ENCODE results near the gene FXYD6. TPM values are rescaled to one million over a fixed set of nuclear protein-coding genes. Genes with fewer than 3 reads are reported as not detected.

The FXYD6 gene
- total and polyA plus RNA-seq, 4 donors, result 37.0 to 70.0 (median 43.9) TPM

DNA sequence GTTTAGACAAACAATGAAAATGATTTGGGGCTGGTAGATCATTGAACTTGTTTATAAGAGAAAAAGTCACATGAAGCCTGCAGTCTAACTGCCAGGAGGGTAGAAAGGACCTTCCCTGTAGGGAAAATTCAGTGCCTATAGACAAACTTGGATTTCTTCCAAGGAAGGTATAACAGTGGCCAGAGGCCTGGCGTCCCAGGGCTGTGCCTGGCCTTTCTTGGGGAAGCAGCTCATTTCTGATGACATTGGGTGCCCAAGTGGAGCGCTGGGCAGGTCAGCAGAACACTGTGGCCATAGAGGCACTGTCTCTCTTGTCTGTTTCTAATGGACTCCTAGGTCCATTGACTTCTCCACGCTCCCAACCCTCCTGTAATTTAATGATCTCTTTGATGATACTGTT, 6.6 kb upstream of the FXYD6 start:
- Histone ChIP-seq H3K36me3 (ENCODE audit: control insufficient read depth in 4 of 4, insufficient read depth in 4 of 4, low read length in 4 of 4) (no peaks in the 10 kb centered on the region), H3K9me3 (ENCODE audit: control insufficient read depth in 4 of 4, insufficient read depth in 3 of 4, low read length in 3 of 4) (no peaks in the 10 kb centered on the region), H3K27me3 (ENCODE audit: control insufficient read depth in 3 of 3, insufficient read depth in 3 of 3, low read length in 2 of 3) (peaks cover 0 to 9% (median 0%) of the 10 kb centered on the region in 3 donors), H3K4me1 (ENCODE audit: control insufficient read depth in 5 of 5, insufficient read depth in 5 of 5, low read length in 5 of 5) (peaks cover 0 to 27% (median 17%) of the 10 kb centered on the region in 5 donors), H3K4me3 (no peak overlapping the region), H3K27ac (ENCODE audit: low read depth in 1 of 2, low read length in 1 of 2) (no peak overlapping the region), H3K9ac (ENCODE audit: insufficient read depth in 1 of 2, low read length in 2 of 2) (no peak overlapping the region)
- WGBS, 2 donors, result 87 to 89% methylated on average over 3 of the region's 3 CpGs
- TF ChIP-seq, protein P1, sequence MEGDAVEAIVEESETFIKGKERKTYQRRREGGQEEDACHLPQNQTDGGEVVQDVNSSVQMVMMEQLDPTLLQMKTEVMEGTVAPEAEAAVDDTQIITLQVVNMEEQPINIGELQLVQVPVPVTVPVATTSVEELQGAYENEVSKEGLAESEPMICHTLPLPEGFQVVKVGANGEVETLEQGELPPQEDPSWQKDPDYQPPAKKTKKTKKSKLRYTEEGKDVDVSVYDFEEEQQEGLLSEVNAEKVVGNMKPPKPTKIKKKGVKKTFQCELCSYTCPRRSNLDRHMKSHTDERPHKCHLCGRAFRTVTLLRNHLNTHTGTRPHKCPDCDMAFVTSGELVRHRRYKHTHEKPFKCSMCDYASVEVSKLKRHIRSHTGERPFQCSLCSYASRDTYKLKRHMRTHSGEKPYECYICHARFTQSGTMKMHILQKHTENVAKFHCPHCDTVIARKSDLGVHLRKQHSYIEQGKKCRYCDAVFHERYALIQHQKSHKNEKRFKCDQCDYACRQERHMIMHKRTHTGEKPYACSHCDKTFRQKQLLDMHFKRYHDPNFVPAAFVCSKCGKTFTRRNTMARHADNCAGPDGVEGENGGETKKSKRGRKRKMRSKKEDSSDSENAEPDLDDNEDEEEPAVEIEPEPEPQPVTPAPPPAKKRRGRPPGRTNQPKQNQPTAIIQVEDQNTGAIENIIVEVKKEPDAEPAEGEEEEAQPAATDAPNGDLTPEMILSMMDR (IDR thresholded peaks at IDR 0.05; ENCODE audit: control extremely low read depth, extremely low read depth), result no peak
- no peak for ATAC-seq (ENCODE audit: insufficient read depth, low FRiP score)
- DNase-seq, result no peak

DNA sequence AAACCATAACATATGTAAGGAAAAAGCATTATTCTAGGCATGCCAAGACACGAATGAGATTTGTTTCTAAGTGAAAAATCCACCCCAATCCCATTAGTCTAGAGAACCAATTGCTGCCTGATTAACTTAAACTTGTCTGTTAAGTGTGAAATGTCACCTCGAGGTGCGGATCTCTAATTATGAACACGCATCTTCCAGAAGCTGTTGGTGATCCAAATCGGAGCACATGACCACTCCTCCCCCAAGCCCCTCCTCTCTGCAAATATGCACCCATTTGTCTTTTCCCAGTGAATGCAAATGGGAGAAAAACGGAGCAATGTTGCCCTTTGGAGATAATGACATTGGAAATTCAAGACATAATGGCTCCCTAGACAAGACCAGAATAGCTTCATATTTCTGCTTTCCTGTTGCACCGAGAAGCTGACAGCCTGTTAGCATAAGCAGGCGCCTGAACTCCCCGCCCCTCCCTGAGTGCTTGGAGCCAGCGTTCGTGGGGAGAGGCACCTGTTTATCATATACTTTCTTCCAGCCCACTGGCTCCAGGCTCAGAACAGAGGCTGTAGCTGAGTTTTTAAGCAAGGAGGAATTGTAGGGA, 6.0 kb upstream of the FXYD6 start:
- Histone ChIP-seq H3K4me1 (ENCODE audit: control insufficient read depth in 5 of 5, insufficient read depth in 5 of 5, low read length in 5 of 5) (peaks cover 0 to 31% (median 13%) of the 10 kb centered on the region in 5 donors), H3K4me3 (no peak overlapping the region), H3K9ac (ENCODE audit: insufficient read depth in 1 of 2, low read length in 2 of 2) (no peak overlapping the region), H3K27me3 (ENCODE audit: control insufficient read depth in 3 of 3, insufficient read depth in 3 of 3, low read length in 2 of 3) (peaks cover 0 to 9% (median 0%) of the 10 kb centered on the region in 3 donors), H3K36me3 (ENCODE audit: control insufficient read depth in 4 of 4, insufficient read depth in 4 of 4, low read length in 4 of 4) (no peaks in the 10 kb centered on the region), H3K9me3 (ENCODE audit: control insufficient read depth in 4 of 4, insufficient read depth in 3 of 4, low read length in 3 of 4) (no peaks in the 10 kb centered on the region), H3K27ac (ENCODE audit: low read depth in 1 of 2, low read length in 1 of 2) (no peak overlapping the region)
- TF ChIP-seq, protein P1 (IDR thresholded peaks at IDR 0.05; ENCODE audit: control extremely low read depth, extremely low read depth), result no peak
- 38 to 56% methylated on average over 11 of the region's 11 CpGs for WGBS, 2 donors
- no peak for ATAC-seq (ENCODE audit: insufficient read depth, low FRiP score)
- DNase-seq, result no peak

DNA sequence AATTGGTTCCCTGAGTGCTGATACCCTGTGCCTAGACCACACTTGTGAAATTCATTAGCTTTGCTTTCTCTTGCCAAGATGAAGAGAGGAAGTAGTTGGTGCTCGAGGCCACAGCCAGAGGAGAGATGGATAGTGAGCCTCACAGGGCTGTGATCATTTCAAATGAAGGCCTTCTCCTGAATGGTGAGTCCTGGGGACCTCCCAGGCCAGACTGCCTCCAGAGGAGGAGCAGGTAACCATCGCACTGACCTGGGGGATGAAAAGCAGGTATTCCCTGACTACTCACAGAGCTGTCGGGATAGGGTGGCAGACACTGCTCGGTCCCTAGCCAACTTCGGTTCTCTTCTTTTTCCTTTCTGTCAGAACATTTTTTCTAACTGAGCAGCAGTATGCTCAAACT, 4.8 kb upstream of the FXYD6 start:
- peaks cover 0 to 35% (median 13%) of the 10 kb centered on the region in 5 donors for H3K4me1 ChIP-seq (ENCODE audit: control insufficient read depth in 5 of 5, insufficient read depth in 5 of 5, low read length in 5 of 5)
- peaks cover 0 to 9% (median 0%) of the 10 kb centered on the region in 3 donors for H3K27me3 ChIP-seq (ENCODE audit: control insufficient read depth in 3 of 3, insufficient read depth in 3 of 3, low read length in 2 of 3)
- H3K4me3 ChIP-seq, result no peak overlapping the region
- ATAC-seq (ENCODE audit: insufficient read depth, low FRiP score) (no peak), DNase-seq (no peak)
- no peak overlapping the region for H3K9ac ChIP-seq (ENCODE audit: insufficient read depth in 1 of 2, low read length in 2 of 2)
- H3K27ac ChIP-seq (ENCODE audit: low read depth in 1 of 2, low read length in 1 of 2), result no peak overlapping the region
- H3K9me3 ChIP-seq (ENCODE audit: control insufficient read depth in 4 of 4, insufficient read depth in 3 of 4, low read length in 3 of 4), result no peaks in the 10 kb centered on the region
- H3K36me3 ChIP-seq (ENCODE audit: control insufficient read depth in 4 of 4, insufficient read depth in 4 of 4, low read length in 4 of 4), result peaks cover 0 to 1% (median 0%) of the 10 kb centered on the region in 4 donors
- WGBS, 2 donors, result 78 to 80% methylated on average over 5 of the region's 5 CpGs
- TF ChIP-seq, protein P1 (IDR thresholded peaks at IDR 0.05; ENCODE audit: control extremely low read depth, extremely low read depth), result no peak
